IPS-NIHi7 (cell line): ENCODE results near the gene ZKSCAN4.

Experiments used
- DNase-seq: peaks from one replicate; pipeline ENCODE4 v3.0.0; 2012; ENCODE audit warnings: mixed read lengths; ENCODE audit errors: extremely low spot score

ZKSCAN4 gene

GRCh38 chr6:28252009-28252975 lies at the start of gene ZKSCAN4:
Gene ZKSCAN4, minus strand, starts transcription at chr6:28252269. Its CDS starts 289 bp downstream, at chr6:28251980.
- DNase-seq = peak; percentile 90

- no peak for DNase-seq
These were observed 44.5 kb upstream of the ZKSCAN4 start for GRCh38 chr6:28296520-28297060.

DNA sequence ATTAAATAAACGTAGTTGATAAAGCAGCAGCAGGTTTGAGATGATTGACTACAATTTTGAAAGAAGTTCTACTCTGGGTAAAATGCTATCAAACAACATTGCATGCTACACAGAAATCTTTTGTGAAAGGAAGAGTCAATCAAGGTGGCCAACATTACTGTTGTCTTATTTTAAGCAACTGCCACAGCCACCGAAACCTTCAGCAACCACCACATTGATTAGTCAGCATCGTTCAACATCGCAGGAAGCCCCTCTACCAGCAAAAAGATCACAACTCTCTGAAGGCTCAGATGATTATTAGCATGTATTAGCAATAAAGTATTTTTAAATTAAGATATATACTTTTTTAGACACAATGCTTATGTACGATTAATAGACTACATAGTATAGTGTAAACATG lies 43.3 kb upstream of the ZKSCAN4 start:
- no peak for DNase-seq

GRCh38 chr6:28291573-28291972 lies 39.5 kb upstream of the ZKSCAN4 start:
- DNase-seq = no peak

- DNase-seq = no peak
These were observed 30.9 kb upstream of the ZKSCAN4 start for GRCh38 chr6:28282926-28283325.

DNA sequence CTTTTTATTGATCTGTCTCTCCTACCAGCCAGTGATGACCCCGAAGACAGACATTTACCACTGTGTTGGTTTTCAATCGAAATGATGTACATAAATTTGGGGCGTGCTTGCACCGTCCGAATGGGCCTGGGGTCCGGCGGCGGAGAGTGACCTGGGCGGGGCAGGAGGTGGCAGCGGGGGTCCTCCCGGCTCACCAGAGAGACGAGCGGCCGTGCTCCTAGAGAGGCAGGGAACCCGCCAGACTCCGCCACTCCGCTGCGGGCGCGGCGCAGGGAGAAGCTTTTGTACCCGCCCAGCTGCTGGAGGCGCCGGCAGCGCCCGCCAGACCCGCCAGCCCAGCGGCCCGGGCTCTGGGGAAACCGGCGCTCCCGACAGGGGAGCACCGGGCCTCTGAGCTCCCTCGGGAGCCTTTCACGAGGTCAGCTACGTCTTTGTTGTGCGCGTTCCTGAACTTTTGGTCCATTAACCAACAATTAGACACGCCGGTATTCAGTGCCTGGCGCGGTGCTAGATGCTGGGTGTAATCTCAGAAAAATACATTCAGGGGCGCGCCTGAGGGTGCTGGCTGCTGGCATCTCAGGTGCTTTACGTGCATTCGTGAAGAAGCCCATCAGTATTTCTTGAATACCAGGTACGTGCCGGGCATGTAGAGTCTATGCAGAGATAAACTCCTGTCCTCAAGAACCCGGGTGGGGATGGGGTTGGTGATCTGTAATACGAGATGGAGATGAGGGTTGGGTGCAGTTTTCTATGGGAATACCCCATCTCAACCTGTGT lies 29.4 kb upstream of the ZKSCAN4 start, which contains the start of gene PGBD1:
Gene PGBD1, plus strand, starts transcription at position 285 of the 777 bp plus-strand sequence. CDS start 2,242 bp downstream, outside the sequence.
- peak; percentile 92 for DNase-seq

GRCh38 chr6:28280595-28281287 lies 28.7 kb upstream of the ZKSCAN4 start:
- DNase-seq = no peak

GRCh38 chr6:28277746-28278145 lies 25.7 kb upstream of the ZKSCAN4 start:
- DNase-seq = no peak

- no peak for DNase-seq
These were observed 22.8 kb upstream of the ZKSCAN4 start for GRCh38 chr6:28274888-28275287.

DNA sequence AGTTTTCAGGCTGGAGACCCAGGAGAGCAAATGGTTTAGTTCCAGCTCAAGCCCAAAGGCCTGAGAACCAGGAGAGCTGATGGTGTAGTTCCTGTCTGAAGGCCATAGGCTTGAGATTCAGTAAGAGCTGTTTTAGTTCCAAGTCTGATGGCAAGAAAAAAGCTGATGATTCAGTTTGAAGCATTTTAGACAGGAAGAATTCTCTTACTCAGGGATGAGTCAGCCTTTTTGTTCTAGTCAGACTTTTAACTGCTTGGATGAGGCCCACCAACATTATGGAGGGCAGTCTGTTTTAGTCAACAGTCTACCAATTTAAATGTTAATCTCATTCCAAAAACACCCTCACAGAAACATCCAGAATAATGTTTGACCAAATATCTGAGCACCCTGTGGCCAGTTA lies 17.4 kb upstream of the ZKSCAN4 start:
- no peak for DNase-seq

DNA sequence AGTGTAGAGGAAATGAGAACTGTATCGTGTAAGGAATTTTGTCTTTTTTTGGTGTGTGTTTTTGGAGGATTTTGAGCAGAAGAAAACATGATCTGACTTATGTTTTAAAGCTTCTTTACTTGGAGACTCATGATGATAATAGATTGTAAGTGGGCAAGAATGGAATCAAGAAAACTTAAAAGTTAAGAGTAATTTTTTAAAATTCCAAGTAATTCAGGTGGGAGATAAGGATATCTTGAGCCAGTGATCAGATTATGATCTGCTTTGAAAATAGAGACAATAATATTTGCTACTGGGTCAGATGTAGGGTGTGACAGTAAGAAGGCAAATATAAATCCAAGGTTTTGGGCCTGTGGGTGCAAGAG lies 15.6 kb upstream of the ZKSCAN4 start:
- DNase-seq = no peak

GRCh38 chr6:28266962-28267694 lies 15.1 kb upstream of the ZKSCAN4 start, which contains the start of gene ZSCAN26:
Gene ZSCAN26, plus strand, starts transcription at chr6:28267143. Its CDS starts 4,777 bp downstream, at chr6:28271920.
- DNase-seq = peak; percentile 81

DNA sequence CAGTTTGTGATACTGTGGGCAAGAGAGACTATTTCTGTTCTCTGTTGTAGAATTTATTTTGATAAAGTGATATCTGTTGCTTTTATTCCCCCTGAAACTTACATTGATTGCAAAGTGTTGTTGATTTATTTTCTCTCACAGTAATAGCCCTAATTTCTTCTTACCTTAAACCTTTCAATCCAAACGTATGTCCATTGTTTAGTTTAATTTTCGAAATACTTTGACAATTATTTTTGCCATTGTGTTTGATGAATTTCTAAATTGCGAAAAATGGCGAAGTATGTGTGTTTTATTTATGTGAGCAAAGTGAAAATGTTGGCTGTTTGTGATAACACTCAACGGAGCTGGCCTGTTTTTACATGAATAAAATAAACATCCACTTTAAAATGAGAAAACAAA lies 14.5 kb upstream of the ZKSCAN4 start:
- no peak for DNase-seq

- no peak for DNase-seq
These were observed 12.8 kb upstream of the ZKSCAN4 start for GRCh38 chr6:28264834-28265401.

- DNase-seq = no peak
These were observed 11.9 kb upstream of the ZKSCAN4 start for GRCh38 chr6:28263922-28264321.

DNA sequence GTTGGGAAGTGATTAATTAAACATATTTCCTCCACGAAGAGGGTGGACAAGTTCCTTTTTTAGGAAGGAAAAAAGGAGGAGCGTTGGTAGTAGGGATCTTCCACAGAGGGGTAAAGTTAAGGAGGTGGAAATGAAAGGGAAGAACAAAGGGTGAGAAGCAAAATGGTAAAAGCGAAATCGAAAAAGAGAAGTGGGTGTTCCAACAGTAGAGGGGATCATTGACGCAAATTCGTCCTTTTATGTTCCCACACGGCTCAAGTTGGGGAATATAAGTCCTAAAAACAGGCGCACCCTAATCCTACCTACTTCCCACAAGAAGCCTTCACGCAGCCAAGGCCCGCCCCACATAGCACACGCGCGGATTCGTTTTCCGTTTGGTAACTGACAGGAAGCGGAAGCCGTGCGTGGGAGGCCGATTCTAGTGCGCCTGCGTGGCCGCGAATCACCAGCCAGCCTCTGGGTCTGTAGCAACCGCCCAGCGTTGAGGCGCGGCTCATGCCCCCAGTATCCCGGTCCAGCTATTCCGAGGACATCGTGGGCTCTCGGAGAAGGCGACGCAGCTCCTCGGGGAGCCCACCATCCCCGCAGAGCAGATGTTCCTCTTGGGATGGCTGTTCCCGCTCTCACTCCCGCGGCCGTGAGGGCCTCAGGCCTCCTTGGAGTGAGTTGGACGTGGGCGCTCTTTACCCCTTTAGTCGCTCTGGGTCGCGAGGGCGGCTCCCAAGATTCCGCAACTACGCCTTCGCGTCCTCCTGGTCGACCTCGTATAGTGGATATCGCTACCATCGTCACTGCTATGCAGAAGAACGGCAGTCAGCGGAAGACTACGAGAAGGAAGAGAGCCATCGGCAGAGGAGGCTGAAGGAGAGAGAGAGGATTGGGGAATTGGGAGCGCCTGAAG lies 7.1 kb upstream of the ZKSCAN4 start, which contains the start of gene NKAPL:
Gene NKAPL, plus strand, starts transcription at position 421 of the 901 bp plus-strand sequence. Its CDS starts 75 bp downstream, at position 496.
- DNase-seq = peak; percentile 7

- no peak for DNase-seq
These were observed 5.0 kb upstream of the ZKSCAN4 start for GRCh38 chr6:28257042-28257441.

GRCh38 chr6:28254121-28254519 lies 2.1 kb upstream of the ZKSCAN4 start:
- DNase-seq = no peak

- DNase-seq = peak; percentile 26
These were observed 434 bp downstream of the ZKSCAN4 start for GRCh38 chr6:28251661-28252008.
